Large intestine (tissue), 3 donors: Measurements from ENCODE around the gene SLCO3A1. TPM values are rescaled to one million over a fixed set of nuclear protein-coding genes. Genes with fewer than 3 reads are reported as not detected.
"Not testable (repeated sequence)": the region's sequence is repeated elsewhere in the genome, so short reads cannot be mapped to it uniquely, and the experiment has no call there.

Source experiments
- DNase-seq, 2 donors: peaks; one replicate each; pipeline versions ENCODE4 v3.0.0 to v3.0.0-alpha.2; 2013
- H3K27ac ChIP-seq: one replicate; pipeline ENCODE4 v1.5.1; 2013; ENCODE audit warnings: low read length
- H3K27me3 ChIP-seq: 2 replicates; pipeline ENCODE4 v1.6.1; 2013; ENCODE audit warnings: low read length; ENCODE audit not compliant: control insufficient read depth, insufficient read depth
- H3K36me3 ChIP-seq: 2 replicates; pipeline ENCODE4 v1.6.1; 2013; ENCODE audit warnings: low read length; ENCODE audit not compliant: control insufficient read depth, insufficient read depth
- H3K4me1 ChIP-seq: one replicate; pipeline ENCODE4 v1.6.1; 2013; ENCODE audit warnings: low read length; ENCODE audit not compliant: control insufficient read depth, insufficient read depth
- H3K4me3 ChIP-seq: one replicate; pipeline ENCODE4 v1.5.1; 2013; ENCODE audit warnings: low read length
- H3K9me3 ChIP-seq: one replicate; pipeline ENCODE4 v1.6.1; 2013; ENCODE audit warnings: mild to moderate bottlenecking, low read depth, low read length, moderate library complexity; ENCODE audit not compliant: control insufficient read depth
- WGBS: methylation state at CpG from one replicate; pipeline ENCODE4 v1.1.5; 2013; ENCODE audit warnings: low lambda C conversion rate; ENCODE audit not compliant: insufficient coverage; 5-methylcytosine and 5-hydroxymethylcytosine counted together
- polyA plus RNA-seq: library from polyadenylated mRNA; unstranded; fragments of 120-200 nt; gene quantifications from one replicate; pipeline ENCODE4 v1.2.1, GENCODE V29; 2013

Gene SLCO3A1
- polyA plus RNA-seq, 1 donor = 5.1 TPM

GRCh38 chr15:92059036-92059970 lies 205.8 kb downstream of the SLCO3A1 start:
- H3K9me3 ChIP-seq = no peaks in the 10 kb centered on the region
- no peak overlapping the region for H3K27ac ChIP-seq
- WGBS = 100% methylated on average over 2 of the region's 15 CpGs
- H3K4me3 ChIP-seq = no peak overlapping the region
- DNase-seq = no peak
- H3K36me3 ChIP-seq = no peaks in the 10 kb centered on the region
- peaks cover 6% of the 10 kb centered on the region for H3K27me3 ChIP-seq
- H3K4me1 ChIP-seq = no peaks in the 10 kb centered on the region

- H3K9me3 ChIP-seq, DNase-seq, H3K4me1 ChIP-seq, H3K4me3 ChIP-seq, H3K36me3 ChIP-seq, H3K27me3 ChIP-seq, H3K27ac ChIP-seq: not testable (repeated sequence)
- no CpG with 5 or more reads among the region's 3 CpGs for WGBS
These were observed 206.4 kb downstream of the SLCO3A1 start for GRCh38 chr15:92059971-92060311.

DNA sequence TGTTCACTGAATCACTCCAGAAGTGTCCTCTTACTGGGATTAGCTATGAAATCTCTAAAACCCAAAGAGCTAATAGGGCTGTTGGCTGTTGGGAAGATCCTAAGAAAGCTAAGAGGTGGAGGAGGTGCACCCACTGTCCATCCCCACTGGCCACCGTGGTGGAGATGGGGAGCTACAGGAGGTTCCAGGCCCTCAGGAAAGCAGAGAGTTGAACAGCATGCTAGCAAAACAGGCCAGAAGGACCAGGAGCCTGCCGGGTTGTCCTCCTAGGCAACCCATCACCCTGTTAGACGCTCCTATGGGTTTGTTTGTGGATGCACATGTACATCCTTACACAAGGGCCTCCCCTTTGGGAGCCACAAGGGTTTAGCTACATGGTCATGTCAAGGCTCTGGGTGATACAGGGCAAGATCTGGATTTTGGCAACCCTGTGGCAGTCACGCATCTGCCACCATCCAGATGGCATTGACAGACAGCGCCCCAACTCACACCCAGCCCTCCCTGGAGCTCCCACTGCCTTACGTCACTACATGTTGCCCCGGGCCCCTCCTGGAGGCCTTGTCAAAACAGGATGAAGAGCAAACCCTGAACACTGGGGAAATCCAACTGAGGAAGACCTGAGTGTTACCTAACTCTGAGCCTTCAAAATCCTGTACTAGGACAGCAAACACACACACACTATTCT lies 208.1 kb downstream of the SLCO3A1 start:
- no peak overlapping the region for H3K27ac ChIP-seq
- no peaks in the 10 kb centered on the region for H3K36me3 ChIP-seq
- H3K9me3 ChIP-seq = no peaks in the 10 kb centered on the region
- WGBS = no CpG with 5 or more reads among the region's 7 CpGs
- no peaks in the 10 kb centered on the region for H3K4me1 ChIP-seq
- no peak overlapping the region for H3K4me3 ChIP-seq
- DNase-seq = no peak
- peaks cover 4% of the 10 kb centered on the region for H3K27me3 ChIP-seq

- no peaks in the 10 kb centered on the region for H3K9me3 ChIP-seq
- no peak for DNase-seq
- no peaks in the 10 kb centered on the region for H3K4me1 ChIP-seq
- H3K36me3 ChIP-seq = no peaks in the 10 kb centered on the region
- H3K27me3 ChIP-seq = no peaks in the 10 kb centered on the region
- H3K27ac ChIP-seq = no peak overlapping the region
- WGBS = no CpG with 5 or more reads among the region's 5 CpGs
- no peak overlapping the region for H3K4me3 ChIP-seq
These were observed 209.0 kb downstream of the SLCO3A1 start for GRCh38 chr15:92062505-92062904.

DNA sequence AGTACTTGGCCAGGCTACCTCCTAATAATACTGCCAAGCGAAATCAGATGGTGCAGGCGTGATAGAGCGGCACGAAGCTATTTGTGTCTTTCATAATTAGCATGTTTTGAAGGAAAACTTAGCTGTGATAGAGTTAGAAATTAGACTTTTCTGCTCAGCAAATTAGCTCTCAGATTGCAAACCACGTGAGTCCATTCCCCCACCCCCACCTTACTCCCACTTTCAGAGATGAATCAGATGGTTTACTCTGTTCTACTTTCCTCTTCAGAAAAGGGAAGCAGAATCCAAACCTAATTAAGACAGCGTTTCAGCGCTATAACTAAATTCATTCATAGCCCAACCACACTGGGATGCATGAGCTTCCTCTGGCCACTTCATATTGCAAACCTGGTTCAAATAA lies 214.6 kb downstream of the SLCO3A1 start:
- no CpG with 5 or more reads among the region's 7 CpGs for WGBS
- DNase-seq = no peak
- H3K36me3 ChIP-seq = no peaks in the 10 kb centered on the region
- H3K27ac ChIP-seq = no peak overlapping the region
- peaks cover 2% of the 10 kb centered on the region for H3K4me1 ChIP-seq
- no peaks in the 10 kb centered on the region for H3K9me3 ChIP-seq
- no peaks in the 10 kb centered on the region for H3K27me3 ChIP-seq
- no peak overlapping the region for H3K4me3 ChIP-seq

GRCh38 chr15:92069308-92070250 lies 216.1 kb downstream of the SLCO3A1 start:
- Histone ChIP-seq H3K4me1 (peaks cover 2% of the 10 kb centered on the region), H3K9me3 (no peaks in the 10 kb centered on the region), H3K36me3 (no peaks in the 10 kb centered on the region), H3K27ac (no peak overlapping the region), H3K4me3 (no peak overlapping the region), H3K27me3 (no peaks in the 10 kb centered on the region)
- no peak for DNase-seq
- 74% methylated on average over 9 of the region's 20 CpGs for WGBS

- H3K4me3 ChIP-seq, H3K27ac ChIP-seq, H3K9me3 ChIP-seq, H3K36me3 ChIP-seq, DNase-seq, H3K4me1 ChIP-seq, H3K27me3 ChIP-seq: not testable (repeated sequence)
- WGBS = no CpG with 5 or more reads among the region's 8 CpGs
These were observed 216.7 kb downstream of the SLCO3A1 start for GRCh38 chr15:92070251-92070650.

DNA sequence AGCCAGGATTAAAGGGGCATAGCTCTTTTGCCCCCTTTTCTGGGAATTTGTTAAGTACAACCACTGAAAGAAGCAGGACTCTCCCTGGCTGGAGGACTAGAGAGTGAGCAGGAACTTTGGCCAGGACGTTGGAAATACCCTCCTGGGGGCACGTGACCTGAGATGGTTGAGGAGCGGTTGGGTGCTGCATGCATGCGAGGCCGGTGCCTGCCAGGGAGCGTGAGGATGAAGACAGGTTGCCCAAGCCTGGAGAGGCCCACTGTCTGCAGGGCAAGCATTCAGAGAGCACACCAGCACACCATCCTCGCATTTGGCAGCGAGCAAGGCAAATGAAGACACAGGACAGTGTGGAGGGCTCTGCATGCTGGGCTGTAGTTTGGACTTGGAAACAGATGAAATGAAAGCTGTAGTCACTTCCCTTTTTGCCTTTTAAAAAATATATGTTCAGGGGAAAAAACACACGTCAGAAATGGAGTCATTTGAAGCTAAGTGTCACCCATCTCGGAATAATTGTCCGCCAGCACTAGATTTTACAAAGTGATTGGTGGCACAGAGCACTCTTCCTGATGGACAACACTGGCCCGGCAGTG lies 217.6 kb downstream of the SLCO3A1 start:
- DNase-seq = no peak
- H3K4me3 ChIP-seq = no peak overlapping the region
- no peaks in the 10 kb centered on the region for H3K36me3 ChIP-seq
- no peak overlapping the region for H3K27ac ChIP-seq
- no peaks in the 10 kb centered on the region for H3K9me3 ChIP-seq
- H3K4me1 ChIP-seq = peaks cover 2% of the 10 kb centered on the region
- H3K27me3 ChIP-seq = no peaks in the 10 kb centered on the region
- WGBS = no CpG with 5 or more reads among the region's 12 CpGs

DNA sequence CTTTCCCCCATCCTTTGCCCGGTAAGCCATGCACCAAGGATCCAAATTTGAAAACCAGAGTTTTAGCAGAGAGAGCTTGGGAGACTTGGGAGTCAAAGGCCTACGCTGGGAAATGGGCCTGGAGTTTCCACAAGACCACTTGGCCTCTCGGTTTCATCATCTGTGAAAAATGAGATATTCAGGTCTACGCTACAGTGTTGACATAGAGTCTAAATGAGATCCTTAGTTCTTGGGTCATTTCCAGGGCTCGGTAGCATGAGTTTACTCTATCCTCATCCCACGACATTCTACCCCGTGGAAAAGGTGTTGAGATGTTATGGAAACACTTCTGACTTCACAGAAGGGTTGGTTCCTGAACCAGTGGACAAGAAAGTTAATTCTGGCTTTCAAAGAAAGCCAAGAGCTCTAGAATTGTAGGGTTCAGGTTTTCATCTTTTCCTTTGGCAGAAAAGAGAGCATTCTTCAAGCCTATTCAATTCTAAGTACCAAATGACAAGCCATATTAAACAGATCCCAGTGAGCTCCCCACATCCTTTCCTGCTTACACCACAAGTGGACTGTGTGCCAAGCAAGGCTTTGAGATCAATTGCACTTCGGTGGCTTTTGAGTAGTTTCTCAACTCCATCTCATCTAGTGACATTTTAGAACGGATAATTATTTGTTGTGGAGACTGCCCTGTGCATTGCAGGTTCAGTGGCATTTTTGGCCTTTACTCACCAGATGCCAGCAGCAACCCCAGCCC lies 219.7 kb downstream of the SLCO3A1 start:
- DNase-seq = no peak
- Histone ChIP-seq H3K36me3 (no peaks in the 10 kb centered on the region), H3K4me3 (no peak overlapping the region), H3K4me1 (peaks cover 2% of the 10 kb centered on the region), H3K27ac (no peak overlapping the region), H3K9me3 (no peaks in the 10 kb centered on the region), H3K27me3 (no peaks in the 10 kb centered on the region)
- WGBS = 84% methylated on average over 4 of the region's 9 CpGs
